Measurements from ENCODE around the gene ZFAND3. TPM values are rescaled to one million over a fixed set of nuclear protein-coding genes. Genes with fewer than 3 reads are reported as not detected.
"Not testable (repeated sequence)": the region's sequence is repeated elsewhere in the genome, so short reads cannot be mapped to it uniquely, and the experiment has no call there.

ZFAND3 gene
- total RNA-seq, 2 experiments from 2014 or later, result 32.3 to 37.9 TPM

- ATAC-seq, result no peak
- ChIA-PET POLR2A (no interaction called here), CTCF (interaction anchor here (2.2 kb wide), 1 partner anchor 454 kb away, joined by 5 read pairs; no protein-coding TSS in a partner anchor)
- H3K9me3 Mint-ChIP-seq, result no peaks in the 10 kb centered on the region
- H3K4me1 Mint-ChIP-seq (ENCODE audit: low read depth), result peaks cover 23% of the 10 kb centered on the region
- no peaks in the 10 kb centered on the region for H3K27me3 Mint-ChIP-seq
- no peak for TF ChIP-seq CTCF (IDR thresholded peaks at IDR 0.05)
- intact Hi-C loops (cut with micrococcal nuclease), result no loop called here
- no peak overlapping the region for H3K4me3 Mint-ChIP-seq
- DNase-seq, result no peak
- H3K27ac Mint-ChIP-seq, result no peak overlapping the region
- peaks cover 7% of the 10 kb centered on the region for H3K36me3 Mint-ChIP-seq (ENCODE audit: low read depth)
Measured at GRCh38 chr6:38039502-38039901, 220.0 kb downstream of the ZFAND3 start.

GRCh38 chr6:38040254-38040653 lies 220.7 kb downstream of the ZFAND3 start:
- no peak for DNase-seq
- H3K27ac Mint-ChIP-seq, result no peak overlapping the region
- no peak for TF ChIP-seq CTCF (IDR thresholded peaks at IDR 0.05)
- ChIA-PET CTCF (interaction anchor here (2.2 kb wide), 1 partner anchor 454 kb away, joined by 5 read pairs; no protein-coding TSS in a partner anchor), POLR2A (no interaction called here)
- no peak overlapping the region for H3K4me3 Mint-ChIP-seq
- intact Hi-C loops (cut with micrococcal nuclease), result no loop called here
- H3K27me3 Mint-ChIP-seq, result no peaks in the 10 kb centered on the region
- ATAC-seq, result no peak
- H3K9me3 Mint-ChIP-seq, result no peaks in the 10 kb centered on the region
- H3K36me3 Mint-ChIP-seq (ENCODE audit: low read depth), result peaks cover 7% of the 10 kb centered on the region
- H3K4me1 Mint-ChIP-seq (ENCODE audit: low read depth), result peaks cover 19% of the 10 kb centered on the region

GRCh38 chr6:38043259-38043753 lies 223.8 kb downstream of the ZFAND3 start:
- DNase-seq (no peak), ATAC-seq (no peak)
- Mint-ChIP-seq H3K27ac (no peak overlapping the region), H3K36me3 (ENCODE audit: low read depth) (no peaks in the 10 kb centered on the region), H3K4me3 (no peak overlapping the region), H3K27me3 (no peaks in the 10 kb centered on the region), H3K9me3 (no peaks in the 10 kb centered on the region), H3K4me1 (ENCODE audit: low read depth) (peaks cover 10% of the 10 kb centered on the region)
- ChIA-PET POLR2A (no interaction called here), CTCF (no interaction called here)
- intact Hi-C loops (cut with micrococcal nuclease), result no loop called here
- no peak for TF ChIP-seq CTCF (IDR thresholded peaks at IDR 0.05)

GRCh38 chr6:38045701-38046305 lies 226.3 kb downstream of the ZFAND3 start:
- no peak for TF ChIP-seq CTCF (IDR thresholded peaks at IDR 0.05)
- no peak for DNase-seq
- CTCF ChIA-PET, result interaction anchor here (2.0 kb wide), 1 partner anchor 11 kb away, joined by 9 read pairs; no protein-coding TSS in a partner anchor
- intact Hi-C loops (cut with micrococcal nuclease), result no loop called here
- Mint-ChIP-seq H3K4me3 (no peak overlapping the region), H3K27me3 (no peaks in the 10 kb centered on the region), H3K4me1 (ENCODE audit: low read depth) (peaks cover 12% of the 10 kb centered on the region), H3K36me3 (ENCODE audit: low read depth) (peaks cover 8% of the 10 kb centered on the region), H3K9me3 (peaks cover 7% of the 10 kb centered on the region), H3K27ac (no peak overlapping the region)
- ATAC-seq, result no peak
- POLR2A ChIA-PET, result no interaction called here

GRCh38 chr6:38047562-38047961 lies 228.0 kb downstream of the ZFAND3 start:
- no peak overlapping the region for H3K27ac Mint-ChIP-seq
- intact Hi-C loops (cut with micrococcal nuclease), result no loop called here
- H3K9me3 Mint-ChIP-seq, result peaks cover 7% of the 10 kb centered on the region
- no peak overlapping the region for H3K4me3 Mint-ChIP-seq
- ChIA-PET CTCF (interaction anchor here (1.1 kb wide), 1 partner anchor 14 kb away, joined by 3 read pairs; no protein-coding TSS in a partner anchor), POLR2A (no interaction called here)
- peaks cover 15% of the 10 kb centered on the region for H3K4me1 Mint-ChIP-seq (ENCODE audit: low read depth)
- peaks cover 8% of the 10 kb centered on the region for H3K36me3 Mint-ChIP-seq (ENCODE audit: low read depth)
- no peak for DNase-seq
- ATAC-seq, result no peak
- no peak for TF ChIP-seq CTCF (IDR thresholded peaks at IDR 0.05)
- H3K27me3 Mint-ChIP-seq, result no peaks in the 10 kb centered on the region

- DNase-seq; H3K36me3 Mint-ChIP-seq (ENCODE audit: low read depth); POLR2A ChIA-PET; H3K27ac Mint-ChIP-seq; H3K9me3 Mint-ChIP-seq; H3K4me3 Mint-ChIP-seq; intact Hi-C loops (cut with micrococcal nuclease); ATAC-seq; H3K27me3 Mint-ChIP-seq: not testable (repeated sequence)
- H3K4me1 Mint-ChIP-seq (ENCODE audit: low read depth), result peaks cover 14% of the 10 kb centered on the region
- CTCF ChIA-PET, result interaction anchor here (0.7 kb wide), 1 partner anchor 15 kb away, joined by 3 read pairs; no protein-coding TSS in a partner anchor
Measured at GRCh38 chr6:38049861-38050397, 230.4 kb downstream of the ZFAND3 start.

All from activated CD8-positive, alpha-beta T cell treated with anti-CD3 and anti-CD28 coated beads for 36 hours (primary cell).